K562 (cell line): ENCODE measurements around the gene FBXO17. TPM values are rescaled to one million over a fixed set of nuclear protein-coding genes. Genes with fewer than 3 reads are reported as not detected.
A peak's percentile ranks its signal among the peaks of the same experiment; 100 is the strongest.

ENCODE experiments used
- CUX1 ChIP-seq: fragments of 200-800 bp; sonication (Bioruptor generic); IDR thresholded peaks from 2 replicates; pipeline ENCODE4 v1.6.1; 2016; ENCODE audit warnings: missing genetic modification characterization, missing compliant biosample characterization
- E2F5 ChIP-seq: sonication (generic); formaldehyde crosslinking; IDR thresholded peaks from 2 replicates; pipeline ENCODE4 v1.8.0; 2022; ENCODE audit warnings: mild to moderate bottlenecking, missing genetic modification reagents
- HDGF ChIP-seq: fragments of 450-650 bp; IDR thresholded peaks from 2 replicates; pipeline ENCODE4 v1.6.1; 2016
- MCM2 ChIP-seq: fragments of 450-650 bp; IDR thresholded peaks from 2 replicates; pipeline ENCODE4 v1.6.1; 2017; ENCODE audit warnings: low read depth, mild to moderate bottlenecking
- POLR2B ChIP-seq: fragments of 450-650 bp; IDR thresholded peaks from 2 replicates; pipeline ENCODE4 v1.6.1; 2018; ENCODE audit warnings: low read depth; ENCODE audit not compliant: partially characterized antibody
- RUNX1 ChIP-seq: sonication (generic); IDR thresholded peaks from 2 replicates; pipeline ENCODE4 v1.6.1; 2016; ENCODE audit warnings: antibody characterized with exemption, low read depth
- THRAP3 ChIP-seq: fragments of 450-650 bp; IDR thresholded peaks from 2 replicates; pipeline ENCODE4 v1.6.1; 2016; ENCODE audit warnings: mild to moderate bottlenecking, inconsistent platforms, borderline replicate concordance
- YBX1 ChIP-seq: fragments of 450-650 bp; IDR thresholded peaks from 2 replicates; pipeline ENCODE4 v1.7.1; 2016; ENCODE audit warnings: mild to moderate bottlenecking
- YY1 ChIP-seq, 3 experiments: IDR thresholded peaks; 2 replicates each; pipeline ENCODE4 v1.6.1; 2011; ENCODE audit warnings: low read length in 2 of 3, mild to moderate bottlenecking in 2 of 3, moderate library complexity in 2 of 3, borderline replicate concordance in 1 of 3, control low read depth in 1 of 3, low read depth in 1 of 3; ENCODE audit not compliant: insufficient read depth in 3 of 3, insufficient replicate concordance in 2 of 3, control insufficient read depth in 1 of 3, insufficient read length in 1 of 3; ENCODE audit errors: extremely low read depth in 1 of 3
- ZFX ChIP-seq: sonication (generic); formaldehyde crosslinking; IDR thresholded peaks from 2 replicates; pipeline ENCODE4 v1.8.0; 2022; ENCODE audit warnings: mild to moderate bottlenecking, missing genetic modification reagents, moderate library complexity
- polyA plus RNA-seq, 8 experiments: library from polyadenylated mRNA; depleted of rRNA in 4 of 8; stranded (reverse) in 5 of 8; unstranded in 3 of 8; fragments of >200 nt; fragmentation: Nextera tagmentation in 2 of 8; fragmentation: Illumina TruSeq in 1 of 8; extraction: Ambion mirVana in 2 of 8; extraction: Trizol in 1 of 8; gene quantifications; 2 replicates each; pipeline versions ENCODE4 v1.2.1 to v1.2.3, GENCODE V29; 2011 to 2014; ENCODE audit warnings: inconsistent platforms in 1 of 8, missing spikeins in 1 of 8
- total RNA-seq, 7 experiments: library from RNA; depleted of rRNA in 6 of 7; stranded (reverse); fragments of >200 nt in 6 of 7; fragmentation: Illumina TruSeq in 2 of 7; extraction: Trizol in 2 of 7; gene quantifications; 2 replicates each; pipeline versions ENCODE4 v1.2.1 to v1.2.3, GENCODE V29; 2011 to 2021; ENCODE audit warnings: low replicate concordance in 1 of 7
- TF ChIP-seq, protein P1 (sequence below): IDR thresholded peaks from 2 replicates; pipeline ENCODE4 v1.6.1; 2014; ENCODE audit warnings: antibody characterized with exemption
- TF ChIP-seq, protein P2 (sequence below): sonication (generic); formaldehyde crosslinking; IDR thresholded peaks from 2 replicates; pipeline ENCODE4 v1.8.0; 2023; ENCODE audit warnings: mild to moderate bottlenecking, missing genetic modification reagents

The FBXO17 gene
- total and polyA plus RNA-seq, 9 of the 15 experiments (the other 6 are each of a cell fraction or from before 2014, with no cell fraction given), result 4.1 to 27.1 (median 19.0) TPM

- TF ChIP-seq, protein P1, sequence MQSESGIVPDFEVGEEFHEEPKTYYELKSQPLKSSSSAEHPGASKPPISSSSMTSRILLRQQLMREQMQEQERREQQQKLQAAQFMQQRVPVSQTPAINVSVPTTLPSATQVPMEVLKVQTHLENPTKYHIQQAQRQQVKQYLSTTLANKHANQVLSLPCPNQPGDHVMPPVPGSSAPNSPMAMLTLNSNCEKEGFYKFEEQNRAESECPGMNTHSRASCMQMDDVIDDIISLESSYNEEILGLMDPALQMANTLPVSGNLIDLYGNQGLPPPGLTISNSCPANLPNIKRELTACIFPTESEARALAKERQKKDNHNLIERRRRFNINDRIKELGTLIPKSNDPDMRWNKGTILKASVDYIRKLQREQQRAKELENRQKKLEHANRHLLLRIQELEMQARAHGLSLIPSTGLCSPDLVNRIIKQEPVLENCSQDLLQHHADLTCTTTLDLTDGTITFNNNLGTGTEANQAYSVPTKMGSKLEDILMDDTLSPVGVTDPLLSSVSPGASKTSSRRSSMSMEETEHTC, result no peak
- TF ChIP-seq ZFX (CRISPR knock-in tag) (peak; percentile 87), MCM2 (no peak), RUNX1 (no peak), CUX1 (CRISPR knock-in tag) (no peak), YBX1 (no peak), E2F5 (CRISPR knock-in tag) (no peak), POLR2B (no peak), THRAP3 (no peak), HDGF (no peak), YY1 (IDR thresholded peaks at IDR 0.05; ENCODE audit: borderline replicate concordance in 1 of 3, control insufficient read depth in 1 of 3, extremely low read depth in 1 of 3, insufficient read depth in 3 of 3, insufficient read length in 1 of 3, insufficient replicate concordance in 2 of 3, low read depth in 1 of 3, low read length in 2 of 3) (peak in 1 of 3 experiments; percentile 20)
- TF ChIP-seq, protein P2, sequence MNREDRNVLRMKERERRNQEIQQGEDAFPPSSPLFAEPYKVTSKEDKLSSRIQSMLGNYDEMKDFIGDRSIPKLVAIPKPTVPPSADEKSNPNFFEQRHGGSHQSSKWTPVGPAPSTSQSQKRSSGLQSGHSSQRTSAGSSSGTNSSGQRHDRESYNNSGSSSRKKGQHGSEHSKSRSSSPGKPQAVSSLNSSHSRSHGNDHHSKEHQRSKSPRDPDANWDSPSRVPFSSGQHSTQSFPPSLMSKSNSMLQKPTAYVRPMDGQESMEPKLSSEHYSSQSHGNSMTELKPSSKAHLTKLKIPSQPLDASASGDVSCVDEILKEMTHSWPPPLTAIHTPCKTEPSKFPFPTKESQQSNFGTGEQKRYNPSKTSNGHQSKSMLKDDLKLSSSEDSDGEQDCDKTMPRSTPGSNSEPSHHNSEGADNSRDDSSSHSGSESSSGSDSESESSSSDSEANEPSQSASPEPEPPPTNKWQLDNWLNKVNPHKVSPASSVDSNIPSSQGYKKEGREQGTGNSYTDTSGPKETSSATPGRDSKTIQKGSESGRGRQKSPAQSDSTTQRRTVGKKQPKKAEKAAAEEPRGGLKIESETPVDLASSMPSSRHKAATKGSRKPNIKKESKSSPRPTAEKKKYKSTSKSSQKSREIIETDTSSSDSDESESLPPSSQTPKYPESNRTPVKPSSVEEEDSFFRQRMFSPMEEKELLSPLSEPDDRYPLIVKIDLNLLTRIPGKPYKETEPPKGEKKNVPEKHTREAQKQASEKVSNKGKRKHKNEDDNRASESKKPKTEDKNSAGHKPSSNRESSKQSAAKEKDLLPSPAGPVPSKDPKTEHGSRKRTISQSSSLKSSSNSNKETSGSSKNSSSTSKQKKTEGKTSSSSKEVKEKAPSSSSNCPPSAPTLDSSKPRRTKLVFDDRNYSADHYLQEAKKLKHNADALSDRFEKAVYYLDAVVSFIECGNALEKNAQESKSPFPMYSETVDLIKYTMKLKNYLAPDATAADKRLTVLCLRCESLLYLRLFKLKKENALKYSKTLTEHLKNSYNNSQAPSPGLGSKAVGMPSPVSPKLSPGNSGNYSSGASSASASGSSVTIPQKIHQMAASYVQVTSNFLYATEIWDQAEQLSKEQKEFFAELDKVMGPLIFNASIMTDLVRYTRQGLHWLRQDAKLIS (CRISPR knock-in tag), result no peak
These were observed at the start of gene FBXO17 (continued) for GRCh38 chr19:38975214-38975860.
